Sigmoid colon (tissue), 7 donors: Measurements from ENCODE around the gene PDLIM5. TPM values are rescaled to one million over a fixed set of nuclear protein-coding genes. Genes with fewer than 3 reads are reported as not detected.

Experiments used
- DNase-seq: peaks from one replicate; pipeline ENCODE4 v3.0.0-alpha.2; 2019
- H3K27ac ChIP-seq, 4 donors: fragments of 200-600 bp; sonication (generic); one replicate each; pipeline ENCODE4 v1.5.1; 2016 to 2019; ENCODE audit warnings: mild to moderate bottlenecking in 1 of 4
- H3K27me3 ChIP-seq, 3 donors: fragments of 200-600 bp; sonication (generic); one replicate each; pipeline ENCODE4 v1.5.1; 2019; ENCODE audit warnings: mild to moderate bottlenecking in 1 of 3
- H3K36me3 ChIP-seq, 4 donors: fragments of 200-600 bp; sonication (generic); one replicate each; pipeline ENCODE4 v1.5.1; 2016 to 2019
- H3K4me1 ChIP-seq, 4 donors: fragments of 200-600 bp; sonication (generic); one replicate each; pipeline ENCODE4 v1.5.1; 2017 to 2019
- H3K4me3 ChIP-seq, 4 donors: fragments of 200-600 bp; sonication (generic); one replicate each; pipeline ENCODE4 v1.5.1; 2017 to 2019; ENCODE audit warnings: mild to moderate bottlenecking in 2 of 4, moderate library complexity in 1 of 4
- H3K9me3 ChIP-seq, 4 donors: fragments of 200-600 bp in 3 of 4; sonication (generic) in 3 of 4; one replicate each; pipeline versions ENCODE4 v1.5.1 to v1.6.1; 2013 to 2019
- CTCF ChIP-seq, 4 experiments: fragments of 450-650 bp in 3 of 4; fragments of 200-600 bp in 1 of 4; IDR thresholded peaks; one replicate each; pipeline ENCODE4 v1.5.1; 2016 to 2019; ENCODE audit warnings: antibody characterized with exemption in 4 of 4, mild to moderate bottlenecking in 3 of 4, moderate library complexity in 2 of 4
- EP300 ChIP-seq, 4 donors: sonication (generic); formaldehyde crosslinking; IDR thresholded peaks; one replicate each; pipeline ENCODE4 v1.6.1; 2017; ENCODE audit warnings: antibody characterized with exemption in 4 of 4
- POLR2A ChIP-seq, 2 donors: fragments of 450-650 bp; IDR thresholded peaks; one replicate each; pipeline ENCODE4 v1.6.1; 2016; ENCODE audit warnings: antibody characterized with exemption in 2 of 2, mild to moderate bottlenecking in 2 of 2, moderate library complexity in 2 of 2
- POLR2AphosphoS5 ChIP-seq, 4 donors: sonication (generic); formaldehyde crosslinking; IDR thresholded peaks; one replicate each; pipeline ENCODE4 v1.6.1; 2017; ENCODE audit warnings: antibody characterized with exemption in 4 of 4
- WGBS, 2 donors: extraction: QIAGEN DNeasy Blood & Tissue Kit; methylation state at CpG; one replicate each; pipeline ENCODE4 v1.1.7; 2013; 5-methylcytosine and 5-hydroxymethylcytosine counted together
- intact Hi-C: fragments of 100-400 bp; cut with DNase I; formaldehyde crosslinking; loops from one replicate; pipeline ENCODE4 v1.15.1; 2023
- polyA plus RNA-seq, 3 donors: library from polyadenylated mRNA; stranded (reverse); fragments of 200-250 nt; gene quantifications; one replicate each; pipeline ENCODE4 v1.2.3, GENCODE V29; 2013
- total RNA-seq, 4 donors: library from RNA; depleted of rRNA; stranded (reverse); fragments of >200 nt; gene quantifications; one replicate each; pipeline ENCODE4 v1.1.0, GENCODE V29; 2016
- donor health status: healthy with polysubstance abuse.
- donor health status: Bipolar disorder and iron deficiency.
- donor health status: healthy.

PDLIM5 gene
- total and polyA plus RNA-seq, 7 donors: 31.2 to 221 (median 167) TPM

- Histone ChIP-seq H3K36me3 (peaks cover 0 to 67% (median 1%) of the 10 kb centered on the region in 4 donors), H3K4me1 (no peaks in the 10 kb centered on the region), H3K4me3 (no peak overlapping the region), H3K9me3 (no peaks in the 10 kb centered on the region), H3K27me3 (no peaks in the 10 kb centered on the region), H3K27ac (no peak overlapping the region)
- no peak for DNase-seq
- TF ChIP-seq EP300 (IDR thresholded peaks at IDR 0.05) (no peak), CTCF (IDR thresholded peaks at IDR 0.05) (no peak), POLR2AphosphoS5 (IDR thresholded peaks at IDR 0.05) (no peak), POLR2A (IDR thresholded peaks at IDR 0.05) (no peak)
- 77 to 82% methylated on average over 2 of the region's 2 CpGs for WGBS, 2 donors
- intact Hi-C loops: no loop called here
These were observed 190.8 kb downstream of the PDLIM5 start for GRCh38 chr4:94642561-94642866.

- TF ChIP-seq EP300 (IDR thresholded peaks at IDR 0.05) (no peak), CTCF (IDR thresholded peaks at IDR 0.05) (no peak), POLR2A (IDR thresholded peaks at IDR 0.05) (no peak), POLR2AphosphoS5 (IDR thresholded peaks at IDR 0.05) (no peak)
- no peak for DNase-seq
- WGBS, 2 donors: 87 to 93% methylated on average over 7 of the region's 7 CpGs
- no peaks in the 10 kb centered on the region for H3K27me3 ChIP-seq
- no peak overlapping the region for H3K4me3 ChIP-seq
- H3K36me3 ChIP-seq: peaks cover 0 to 35% (median 1%) of the 10 kb centered on the region in 4 donors
- H3K4me1 ChIP-seq: peaks cover 0 to 44% (median 18%) of the 10 kb centered on the region in 4 donors
- H3K27ac ChIP-seq: no peak overlapping the region
- H3K9me3 ChIP-seq: no peaks in the 10 kb centered on the region
- intact Hi-C loops: no loop called here
These were observed 197.0 kb downstream of the PDLIM5 start for GRCh38 chr4:94648699-94649098.

GRCh38 chr4:94649381-94650133 lies 197.8 kb downstream of the PDLIM5 start:
- Histone ChIP-seq H3K27me3 (no peaks in the 10 kb centered on the region), H3K4me1 (peaks cover 0 to 45% (median 20%) of the 10 kb centered on the region in 4 donors), H3K4me3 (no peak overlapping the region), H3K27ac (no peak overlapping the region), H3K36me3 (peaks cover 0 to 38% (median 1%) of the 10 kb centered on the region in 4 donors), H3K9me3 (no peaks in the 10 kb centered on the region)
- no peak for DNase-seq
- TF ChIP-seq CTCF (IDR thresholded peaks at IDR 0.05) (no peak), POLR2AphosphoS5 (IDR thresholded peaks at IDR 0.05) (no peak), POLR2A (IDR thresholded peaks at IDR 0.05) (no peak), EP300 (IDR thresholded peaks at IDR 0.05) (no peak)
- intact Hi-C loops: no loop called here
- WGBS, 2 donors: 82 to 95% methylated on average over 1 of the region's 1 CpG

GRCh38 chr4:94650134-94650495 lies 198.4 kb downstream of the PDLIM5 start:
- H3K4me1 ChIP-seq: peaks cover 0 to 45% (median 22%) of the 10 kb centered on the region in 4 donors
- DNase-seq: no peak
- intact Hi-C loops: no loop called here
- H3K36me3 ChIP-seq: peaks cover 0 to 34% (median 1%) of the 10 kb centered on the region in 4 donors
- 26 to 65% methylated on average over 5 of the region's 5 CpGs for WGBS, 2 donors
- H3K27me3 ChIP-seq: no peaks in the 10 kb centered on the region
- no peaks in the 10 kb centered on the region for H3K9me3 ChIP-seq
- H3K4me3 ChIP-seq: no peak overlapping the region
- TF ChIP-seq POLR2A (IDR thresholded peaks at IDR 0.05) (no peak), EP300 (IDR thresholded peaks at IDR 0.05) (no peak), CTCF (IDR thresholded peaks at IDR 0.05) (no peak), POLR2AphosphoS5 (IDR thresholded peaks at IDR 0.05) (no peak)
- H3K27ac ChIP-seq: no peak overlapping the region

GRCh38 chr4:94650690-94651089 lies 198.9 kb downstream of the PDLIM5 start:
- H3K4me1 ChIP-seq: peaks cover 0 to 45% (median 22%) of the 10 kb centered on the region in 4 donors
- peak overlapping the region in 1 of 4 donors; percentile 2 for H3K27ac ChIP-seq
- peaks cover 0 to 28% (median 1%) of the 10 kb centered on the region in 4 donors for H3K36me3 ChIP-seq
- H3K9me3 ChIP-seq: no peaks in the 10 kb centered on the region
- WGBS, 2 donors: 41 to 76% methylated on average over 3 of the region's 3 CpGs
- no peak for DNase-seq
- intact Hi-C loops: no loop called here
- no peaks in the 10 kb centered on the region for H3K27me3 ChIP-seq
- no peak for TF ChIP-seq EP300 (IDR thresholded peaks at IDR 0.05)
- no peak for TF ChIP-seq CTCF (IDR thresholded peaks at IDR 0.05)
- TF ChIP-seq POLR2AphosphoS5 (IDR thresholded peaks at IDR 0.05): no peak
- TF ChIP-seq POLR2A (IDR thresholded peaks at IDR 0.05): no peak
- no peak overlapping the region for H3K4me3 ChIP-seq
